ENCODE data around the gene SOHLH1. TPM values are rescaled to one million over a fixed set of nuclear protein-coding genes. Genes with fewer than 3 reads are reported as not detected.

The SOHLH1 gene
- total and polyA plus RNA-seq, 2 experiments from 2014 or later = not detected

GRCh38 chr9:135734616-135735144 lies 35.4 kb upstream of the SOHLH1 start:
- Histone ChIP-seq H3K9me3 (ENCODE audit: low read depth) (no peaks in the 10 kb centered on the region), H3K4me1 (ENCODE audit: low read depth) (no peaks in the 10 kb centered on the region), H3K4me3 (no peak overlapping the region), H3K36me3 (no peaks in the 10 kb centered on the region), H3K27ac (no peak overlapping the region), H3K27me3 (peaks cover 53% of the 10 kb centered on the region)
- no peak for DNase-seq (ENCODE audit: low read depth in 1 of 2, low spot score in 1 of 2)
- TF ChIP-seq, protein P1, sequence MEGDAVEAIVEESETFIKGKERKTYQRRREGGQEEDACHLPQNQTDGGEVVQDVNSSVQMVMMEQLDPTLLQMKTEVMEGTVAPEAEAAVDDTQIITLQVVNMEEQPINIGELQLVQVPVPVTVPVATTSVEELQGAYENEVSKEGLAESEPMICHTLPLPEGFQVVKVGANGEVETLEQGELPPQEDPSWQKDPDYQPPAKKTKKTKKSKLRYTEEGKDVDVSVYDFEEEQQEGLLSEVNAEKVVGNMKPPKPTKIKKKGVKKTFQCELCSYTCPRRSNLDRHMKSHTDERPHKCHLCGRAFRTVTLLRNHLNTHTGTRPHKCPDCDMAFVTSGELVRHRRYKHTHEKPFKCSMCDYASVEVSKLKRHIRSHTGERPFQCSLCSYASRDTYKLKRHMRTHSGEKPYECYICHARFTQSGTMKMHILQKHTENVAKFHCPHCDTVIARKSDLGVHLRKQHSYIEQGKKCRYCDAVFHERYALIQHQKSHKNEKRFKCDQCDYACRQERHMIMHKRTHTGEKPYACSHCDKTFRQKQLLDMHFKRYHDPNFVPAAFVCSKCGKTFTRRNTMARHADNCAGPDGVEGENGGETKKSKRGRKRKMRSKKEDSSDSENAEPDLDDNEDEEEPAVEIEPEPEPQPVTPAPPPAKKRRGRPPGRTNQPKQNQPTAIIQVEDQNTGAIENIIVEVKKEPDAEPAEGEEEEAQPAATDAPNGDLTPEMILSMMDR (IDR thresholded peaks at IDR 0.05; ENCODE audit: low read depth, low read length) = no peak

GRCh38 chr9:135732569-135733257 lies 33.4 kb upstream of the SOHLH1 start:
- no peaks in the 10 kb centered on the region for H3K36me3 ChIP-seq
- H3K27ac ChIP-seq = no peak overlapping the region
- H3K4me3 ChIP-seq = no peak overlapping the region
- DNase-seq (ENCODE audit: low read depth in 1 of 2, low spot score in 1 of 2) = no peak
- H3K27me3 ChIP-seq = peaks cover 40% of the 10 kb centered on the region
- H3K9me3 ChIP-seq (ENCODE audit: low read depth) = no peaks in the 10 kb centered on the region
- H3K4me1 ChIP-seq (ENCODE audit: low read depth) = no peaks in the 10 kb centered on the region
- TF ChIP-seq, protein P1 (IDR thresholded peaks at IDR 0.05; ENCODE audit: low read depth, low read length) = no peak

- no peak overlapping the region for H3K27ac ChIP-seq
- peaks cover 27% of the 10 kb centered on the region for H3K27me3 ChIP-seq
- no peaks in the 10 kb centered on the region for H3K36me3 ChIP-seq
- no peak for DNase-seq (ENCODE audit: low read depth in 1 of 2, low spot score in 1 of 2)
- no peak overlapping the region for H3K4me3 ChIP-seq
- H3K9me3 ChIP-seq (ENCODE audit: low read depth) = no peaks in the 10 kb centered on the region
- no peaks in the 10 kb centered on the region for H3K4me1 ChIP-seq (ENCODE audit: low read depth)
- TF ChIP-seq, protein P1 (IDR thresholded peaks at IDR 0.05; ENCODE audit: low read depth, low read length) = no peak
These were observed 32.2 kb upstream of the SOHLH1 start for GRCh38 chr9:135731454-135731853.

DNA sequence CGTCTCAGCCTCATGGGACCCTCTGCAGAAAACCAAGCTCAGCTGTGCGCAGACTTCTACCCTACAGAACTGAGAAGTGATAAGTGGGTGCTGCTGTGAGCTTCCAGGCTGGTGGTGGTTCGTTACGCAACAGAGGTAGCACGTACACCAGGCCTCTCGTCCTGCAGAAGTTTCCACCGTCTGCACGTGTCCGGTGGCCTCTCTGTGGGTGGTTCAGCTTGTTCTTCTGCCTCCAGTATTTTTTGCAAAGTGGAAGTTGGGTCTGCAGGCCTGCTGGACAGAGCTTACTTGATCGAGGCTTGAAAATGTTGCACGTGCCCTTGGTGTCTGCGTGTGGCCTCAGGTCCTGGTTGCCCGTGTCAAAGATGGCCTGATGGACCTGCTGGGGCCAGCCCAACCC lies 30.2 kb upstream of the SOHLH1 start:
- no peaks in the 10 kb centered on the region for H3K9me3 ChIP-seq (ENCODE audit: low read depth)
- no peak overlapping the region for H3K4me3 ChIP-seq
- H3K27ac ChIP-seq = no peak overlapping the region
- no peaks in the 10 kb centered on the region for H3K4me1 ChIP-seq (ENCODE audit: low read depth)
- H3K27me3 ChIP-seq = peaks cover 8% of the 10 kb centered on the region
- DNase-seq (ENCODE audit: low read depth in 1 of 2, low spot score in 1 of 2) = no peak
- no peaks in the 10 kb centered on the region for H3K36me3 ChIP-seq
- TF ChIP-seq, protein P1 (IDR thresholded peaks at IDR 0.05; ENCODE audit: low read depth, low read length) = no peak

GRCh38 chr9:135728436-135729110 lies 29.3 kb upstream of the SOHLH1 start:
- H3K27ac ChIP-seq = no peak overlapping the region
- H3K27me3 ChIP-seq = no peaks in the 10 kb centered on the region
- TF ChIP-seq, protein P1 (IDR thresholded peaks at IDR 0.05; ENCODE audit: low read depth, low read length) = no peak
- no peak for DNase-seq (ENCODE audit: low read depth in 1 of 2, low spot score in 1 of 2)
- H3K4me3 ChIP-seq = no peak overlapping the region
- no peaks in the 10 kb centered on the region for H3K9me3 ChIP-seq (ENCODE audit: low read depth)
- no peaks in the 10 kb centered on the region for H3K4me1 ChIP-seq (ENCODE audit: low read depth)
- no peaks in the 10 kb centered on the region for H3K36me3 ChIP-seq

All from cardiac muscle cell (in vitro differentiated cells and primary cell).